ENCODE results near the gene OCRL. TPM values are rescaled to one million over a fixed set of nuclear protein-coding genes. Genes with fewer than 3 reads are reported as not detected.

Gene OCRL
- total RNA-seq (2014; rRNA removed; shearing (Covaris generic)) = 10.1 and 11.0 TPM in 2 replicates

GRCh38 chrX:129540068-129540653, at the start of gene OCRL:
Gene OCRL (plus strand): TSS chrX:129540259. CDS start chrX:129540440, 181 bp downstream.

GRCh38 chrX:129523079-129523911, 16.8 kb upstream of the OCRL start, which contains the start of gene SMARCA1:
Gene SMARCA1 (minus strand): TSS chrX:129523490. CDS start chrX:129523370, 120 bp downstream.

Small RNAs within 50 kb of the gene (small RNA-seq; reads per million reads assigned to genes)
- not detected for gene RF01169

Other genes with a start within 250 kb of the OCRL start
- 19.3 and 22.7 TPM in 2 replicates for gene SMARCA1, start 16.8 kb upstream of the OCRL start, total RNA-seq (2014; rRNA removed; shearing (Covaris generic))
- gene APLN, start 114.7 kb downstream of the OCRL start, total RNA-seq (2014; rRNA removed; shearing (Covaris generic)) = 0.19 and 0.72 TPM in 2 replicates
- gene XPNPEP2, start 198.7 kb downstream of the OCRL start, total RNA-seq (2014; rRNA removed; shearing (Covaris generic)) = not detected in 2 replicates
- not detected in 2 replicates for gene SASH3, start 239.7 kb downstream of the OCRL start, total RNA-seq (2014; rRNA removed; shearing (Covaris generic))

All from A375 (cell line).